Measurements from ENCODE around the gene MYOM3.

- TF ChIP-seq CTCF (IDR thresholded peaks at IDR 0.05) = no peak
- no peak for TF ChIP-seq POLR2A (IDR thresholded peaks at IDR 0.05)
Observed at GRCh38 chr1:24051206-24051945, 60.6 kb downstream of the MYOM3 start.
